GM12873 (cell line): Measurements from ENCODE around the gene SHISA9.

Experiments
- CTCF ChIP-seq: IDR thresholded peaks from 2 replicates; pipeline ENCODE4 v1.5.1; 2012; ENCODE audit warnings: low read depth, mild to moderate bottlenecking, moderate library complexity, low read length, control low read depth; ENCODE audit not compliant: insufficient read depth; ENCODE audit errors: missing control alignments

SHISA9 gene

GRCh38 chr16:13101828-13102227, 200.4 kb downstream of the SHISA9 start:
- TF ChIP-seq CTCF: no peak

DNA sequence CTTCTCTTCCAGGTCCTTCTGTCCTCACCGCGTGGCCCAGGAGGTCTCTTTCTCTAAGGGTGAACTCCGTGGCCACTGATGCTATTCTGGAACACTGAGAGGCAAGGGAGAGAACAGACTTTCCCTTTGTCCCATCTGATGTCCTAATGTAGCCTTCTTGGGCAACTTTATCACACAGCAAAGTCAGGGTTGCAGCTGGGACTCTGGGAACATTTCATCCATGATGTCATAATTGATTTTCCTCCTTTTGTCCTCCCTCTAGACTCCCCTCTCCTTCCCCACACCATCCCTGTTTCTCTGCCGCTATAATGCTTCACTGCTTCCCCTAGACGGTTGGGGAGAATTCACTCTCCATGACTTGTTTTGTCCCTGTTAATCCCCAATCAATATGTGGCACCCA, 201.0 kb downstream of the SHISA9 start:
- TF ChIP-seq CTCF: no peak

DNA sequence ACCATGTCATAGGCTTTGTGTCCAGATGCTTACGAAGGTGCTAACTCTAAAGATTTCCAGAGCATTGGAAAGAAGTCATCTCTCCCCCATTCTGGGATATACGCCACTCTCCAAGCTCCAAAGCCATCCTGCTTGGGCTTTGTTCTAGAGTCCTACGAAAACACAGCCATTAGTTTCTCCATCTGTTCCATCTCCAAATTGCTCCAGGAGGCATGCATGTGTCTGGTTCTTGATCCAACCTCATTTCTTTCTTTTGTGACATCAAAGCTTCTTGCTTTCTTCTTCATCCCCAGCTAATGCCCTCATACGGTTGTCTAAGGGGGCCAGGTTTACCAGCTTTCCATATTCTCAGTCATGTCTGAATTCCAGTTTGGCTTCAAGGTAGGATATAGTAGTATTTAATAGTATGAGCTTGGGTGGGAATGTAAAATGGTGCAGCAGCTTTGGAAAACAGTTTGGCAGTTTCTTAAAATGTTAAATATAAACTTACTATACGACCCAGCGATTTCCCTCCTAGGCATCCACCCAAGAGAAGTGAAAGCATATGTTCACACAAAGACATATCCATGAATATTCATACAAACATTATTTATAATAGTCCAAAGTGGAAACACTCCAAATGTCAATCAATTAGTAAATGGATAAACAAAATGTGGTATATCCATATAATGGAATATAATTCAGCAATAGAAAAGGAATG, 202.6 kb downstream of the SHISA9 start:
- no peak for TF ChIP-seq CTCF

- TF ChIP-seq CTCF: no peak
Observed at GRCh38 chr16:13104772-13105171, 203.4 kb downstream of the SHISA9 start.

DNA sequence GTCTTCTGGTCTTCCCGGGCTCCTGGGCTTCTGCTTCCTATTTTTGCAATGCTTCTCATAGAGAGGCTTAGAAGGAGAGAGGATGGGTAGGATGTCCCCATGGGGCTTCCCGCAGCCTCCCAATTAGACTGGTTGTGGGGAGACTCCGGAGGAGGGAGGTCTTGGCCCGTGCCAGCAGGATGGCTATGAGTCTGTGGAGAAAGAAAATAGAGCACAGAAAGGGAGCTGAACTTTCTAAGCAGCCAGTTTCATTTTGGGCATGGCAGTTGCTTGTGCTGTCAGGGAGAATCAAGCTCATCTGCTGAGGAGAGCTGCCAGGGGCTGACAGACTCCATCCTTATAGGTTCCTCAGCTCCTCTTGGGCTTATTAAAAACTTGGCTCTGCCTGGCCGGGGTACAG, 204.0 kb downstream of the SHISA9 start:
- no peak for TF ChIP-seq CTCF

GRCh38 chr16:13106464-13106863, 205.1 kb downstream of the SHISA9 start:
- TF ChIP-seq CTCF: no peak

- TF ChIP-seq CTCF: no peak
Observed at GRCh38 chr16:13108126-13108525, 206.7 kb downstream of the SHISA9 start.
